AG09319 (cell line): ENCODE results near the gene AMELY.
"Not testable (repeated sequence)": the region's sequence is repeated elsewhere in the genome, so short reads cannot be mapped to it uniquely, and the experiment has no call there.

Source experiments
- DNase-seq: peaks from one replicate; pipeline ENCODE4 v3.0.0-alpha.2; 2010; ENCODE audit warnings: low read depth; ENCODE audit errors: extremely low read depth
- CTCF ChIP-seq: IDR thresholded peaks from 2 replicates; pipeline ENCODE4 v1.5.1; 2011; ENCODE audit warnings: low read depth, mild to moderate bottlenecking, inconsistent platforms, low read length, moderate library complexity

AMELY gene

GRCh38 chrY:6895236-6895635 lies 16.3 kb downstream of the AMELY start:
- DNase-seq: no peak

GRCh38 chrY:6894496-6894895 lies 17.1 kb downstream of the AMELY start:
- TF ChIP-seq CTCF: no peak
- no peak for DNase-seq

More at GRCh38 chrY:6895236-6895635, 16.3 kb downstream of the AMELY start:
- no peak for TF ChIP-seq CTCF

GRCh38 chrY:6849384-6849783 lies 62.2 kb downstream of the AMELY start:
- DNase-seq: no peak
- no peak for TF ChIP-seq CTCF

GRCh38 chrY:6842650-6843049 lies 68.9 kb downstream of the AMELY start:
- not testable (repeated sequence) for DNase-seq
